HUDEP-2 (cell line): ENCODE data around the gene DOCK4.
"Not testable (repeated sequence)": the region's sequence is repeated elsewhere in the genome, so short reads cannot be mapped to it uniquely, and the experiment has no call there.

Source experiments
- DNase-seq, 76 experiments: peaks; one replicate each; lab custom pipeline; 2025; ENCODE audit not compliant: unreplicated experiment in 76 of 76; lab: John Stamatoyannopoulos, UW

DOCK4 gene

GRCh38 chr7:112136271-112137008 is 69.8 kb downstream of the DOCK4 start:
- DNase-seq: no peak

- DNase-seq: no peak
Measured at GRCh38 chr7:112135815-112136214, 70.4 kb downstream of the DOCK4 start.

- DNase-seq: no peak
Measured at GRCh38 chr7:112134039-112134438, 72.2 kb downstream of the DOCK4 start.

- DNase-seq: no peak
Measured at GRCh38 chr7:112133328-112133727, 72.9 kb downstream of the DOCK4 start.

- no peak for DNase-seq
Measured at GRCh38 chr7:112132051-112132694, 74.0 kb downstream of the DOCK4 start.

- DNase-seq: no peak
Measured at GRCh38 chr7:112130729-112131410, 75.3 kb downstream of the DOCK4 start.

- no peak for DNase-seq
Measured at GRCh38 chr7:112129655-112130323, 76.4 kb downstream of the DOCK4 start.

- DNase-seq: not testable (repeated sequence)
Measured at GRCh38 chr7:112128461-112129425, 77.5 kb downstream of the DOCK4 start.

- DNase-seq: not testable (repeated sequence)
Measured at GRCh38 chr7:112128041-112128440, 78.2 kb downstream of the DOCK4 start.

GRCh38 chr7:112125250-112125649 is 80.9 kb downstream of the DOCK4 start:
- DNase-seq: no peak

- no peak for DNase-seq
Measured at GRCh38 chr7:112124061-112124766, 82.0 kb downstream of the DOCK4 start.

- DNase-seq: no peak
Measured at GRCh38 chr7:112122798-112123197, 83.4 kb downstream of the DOCK4 start.

- no peak for DNase-seq
Measured at GRCh38 chr7:112122144-112122543, 84.1 kb downstream of the DOCK4 start.

- no peak for DNase-seq
Measured at GRCh38 chr7:112121318-112121717, 84.9 kb downstream of the DOCK4 start.

- no peak for DNase-seq
Measured at GRCh38 chr7:112120696-112121217, 85.4 kb downstream of the DOCK4 start.

GRCh38 chr7:112118581-112119566 is 87.3 kb downstream of the DOCK4 start:
- no peak for DNase-seq

- DNase-seq: peak in 1 of 76 experiments; percentile 0
Measured at GRCh38 chr7:112116894-112117293, 89.3 kb downstream of the DOCK4 start.

GRCh38 chr7:112116358-112116757 is 89.8 kb downstream of the DOCK4 start:
- DNase-seq: no peak
